Fibroblast of gingiva (primary cell): ENCODE data around the gene SPATS2.
A peak's percentile ranks its signal among the peaks of the same experiment; 100 is the strongest.
"Not testable (repeated sequence)": the region's sequence is repeated elsewhere in the genome, so short reads cannot be mapped to it uniquely, and the experiment has no call there.

ENCODE experiments used
- DNase-seq: peaks from one replicate; pipeline ENCODE4 v3.0.0-alpha.2; 2011; ENCODE audit warnings: low read depth

The SPATS2 gene

DNA sequence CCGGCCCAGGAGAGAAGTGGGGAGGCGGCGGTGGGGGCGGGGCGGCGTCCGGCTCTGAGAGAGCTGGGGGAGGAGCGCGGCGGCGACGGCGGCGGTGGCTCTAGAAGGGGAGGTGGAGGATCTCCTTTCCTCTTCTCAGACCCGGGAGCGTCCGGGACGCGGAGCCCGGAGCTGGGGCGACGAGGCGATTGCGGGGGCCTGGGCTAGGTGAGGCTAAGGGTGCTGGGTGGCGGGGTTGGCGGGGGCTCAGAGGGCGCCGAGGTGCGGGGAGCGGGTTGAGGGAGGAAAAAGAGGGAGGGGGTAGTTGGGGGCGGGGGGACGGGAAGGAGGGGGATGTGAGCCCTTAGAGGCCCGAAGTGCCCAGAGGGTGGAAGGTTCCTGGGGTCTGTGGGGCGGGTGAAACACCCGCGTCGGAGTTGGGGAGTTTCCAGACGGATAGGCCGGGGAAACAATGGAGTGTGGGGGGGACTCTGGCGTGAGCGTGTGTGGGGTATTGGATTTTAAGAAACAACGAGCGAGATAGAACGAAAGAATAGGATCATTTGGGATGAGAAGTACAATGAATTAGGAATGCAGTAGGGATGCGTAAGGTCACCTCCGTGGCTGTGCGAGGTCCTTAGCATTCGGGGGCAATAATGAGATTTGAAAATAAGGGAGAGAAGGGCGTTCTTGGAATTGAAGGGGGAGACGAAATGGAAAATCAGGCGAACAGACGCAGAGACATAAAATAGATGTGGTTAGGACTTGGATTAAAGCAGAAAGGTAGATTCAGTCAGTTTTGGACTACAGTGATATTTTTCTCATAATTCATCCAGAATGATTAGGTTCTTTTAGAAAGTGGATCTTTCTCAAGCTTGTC, at the start of gene SPATS2:
Gene SPATS2 (plus strand): TSS at position 82 of the 859 bp plus-strand sequence. CDS start 93,551 bp downstream, outside the sequence.
- no peak for DNase-seq

DNA sequence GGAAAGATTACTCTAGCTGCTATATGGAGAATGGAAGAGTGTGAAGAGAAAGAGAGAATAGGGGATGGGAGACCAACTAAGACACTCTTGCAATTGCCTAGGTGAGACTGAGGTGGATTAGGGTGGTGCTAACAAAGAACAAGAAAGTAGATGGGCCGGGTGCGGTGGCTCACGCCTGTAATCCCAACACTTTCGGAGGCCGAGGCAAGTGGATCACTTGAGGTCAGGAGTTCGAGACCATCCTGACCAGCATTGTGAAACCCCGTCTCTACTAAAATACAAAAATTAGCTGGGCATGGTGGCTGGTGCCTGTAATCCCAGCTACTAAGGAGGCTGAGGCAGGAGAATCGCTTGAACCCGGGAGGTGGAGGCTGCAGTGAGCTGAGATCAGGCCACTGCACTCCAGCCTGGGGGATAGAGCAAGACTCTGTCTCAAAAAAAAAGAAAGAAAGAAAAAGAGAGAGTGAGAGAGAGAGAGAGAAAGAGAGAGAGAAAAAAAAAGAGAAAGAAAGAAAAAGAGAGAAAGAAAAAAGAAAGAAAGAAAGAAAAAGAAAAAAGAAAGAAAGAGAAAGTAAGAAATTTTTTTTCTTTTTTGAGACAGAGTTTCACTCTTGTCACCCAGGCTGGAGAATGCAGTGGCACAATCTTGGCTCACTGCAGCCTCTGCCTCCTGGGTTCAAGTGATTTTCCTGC, 46.7 kb upstream of the SPATS2 start:
- not testable (repeated sequence) for DNase-seq

DNA sequence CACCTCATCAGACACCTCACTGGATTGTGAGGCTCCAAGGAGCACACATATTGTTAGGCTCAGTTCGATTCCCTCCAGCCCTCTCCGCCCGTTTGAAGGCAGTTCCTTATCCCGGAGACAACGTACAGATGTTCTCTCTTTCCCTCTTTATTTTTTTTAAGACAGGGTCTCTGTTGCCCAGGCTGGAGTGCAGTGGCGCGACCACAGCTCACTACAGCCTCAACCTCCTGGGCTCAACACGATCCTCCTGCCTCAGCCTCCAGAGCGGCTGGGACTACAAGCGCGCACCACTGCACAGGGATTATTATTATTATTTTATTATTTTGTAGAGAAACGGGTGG, 44.9 kb upstream of the SPATS2 start:
- DNase-seq = no peak

DNA sequence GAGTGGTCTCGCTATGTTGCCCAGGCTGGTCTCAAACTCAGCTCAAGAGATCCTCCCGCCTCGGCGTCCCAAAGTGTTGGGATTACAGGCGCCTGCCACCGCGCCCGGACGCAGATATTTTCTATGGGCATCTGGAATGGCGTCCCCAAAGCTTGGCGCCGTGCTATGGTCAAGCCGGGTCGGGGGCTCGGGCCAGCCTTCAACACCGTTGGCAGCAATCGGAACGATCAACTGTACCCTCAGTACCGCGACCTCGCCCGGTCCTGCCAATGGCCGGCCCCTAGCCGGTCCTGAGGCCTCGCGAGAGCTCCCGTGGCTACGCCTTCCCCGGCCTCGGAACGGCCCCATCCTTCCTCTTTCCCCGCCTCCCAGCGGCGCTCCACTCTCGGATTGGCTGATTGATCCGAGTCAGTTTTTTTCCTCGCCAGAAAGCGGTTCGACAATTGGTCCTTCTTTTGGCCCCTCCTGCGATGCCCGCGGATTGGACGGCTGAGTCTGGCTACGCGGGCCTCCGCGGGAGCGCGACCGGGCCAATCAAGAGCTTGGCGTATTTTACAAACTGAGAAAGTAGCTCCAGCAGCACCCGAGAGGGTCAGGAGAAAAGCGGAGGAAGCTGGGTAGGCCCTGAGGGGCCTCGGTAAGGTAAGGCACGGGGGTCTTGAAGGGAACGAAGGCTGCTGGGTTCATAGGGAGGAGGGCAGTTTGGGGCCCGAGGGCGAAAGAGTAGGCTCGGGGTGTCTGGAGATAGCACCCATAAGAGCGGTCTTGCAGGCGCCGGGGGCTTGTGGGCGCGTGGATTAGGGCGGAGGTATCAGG, 44.3 kb upstream of the SPATS2 start, which contains the start of gene TROAP:
Gene TROAP (plus strand): TSS at position 548 of the 816 bp plus-strand sequence. CDS start 354 bp downstream, outside the sequence.
- peak; percentile 97 for DNase-seq

DNA sequence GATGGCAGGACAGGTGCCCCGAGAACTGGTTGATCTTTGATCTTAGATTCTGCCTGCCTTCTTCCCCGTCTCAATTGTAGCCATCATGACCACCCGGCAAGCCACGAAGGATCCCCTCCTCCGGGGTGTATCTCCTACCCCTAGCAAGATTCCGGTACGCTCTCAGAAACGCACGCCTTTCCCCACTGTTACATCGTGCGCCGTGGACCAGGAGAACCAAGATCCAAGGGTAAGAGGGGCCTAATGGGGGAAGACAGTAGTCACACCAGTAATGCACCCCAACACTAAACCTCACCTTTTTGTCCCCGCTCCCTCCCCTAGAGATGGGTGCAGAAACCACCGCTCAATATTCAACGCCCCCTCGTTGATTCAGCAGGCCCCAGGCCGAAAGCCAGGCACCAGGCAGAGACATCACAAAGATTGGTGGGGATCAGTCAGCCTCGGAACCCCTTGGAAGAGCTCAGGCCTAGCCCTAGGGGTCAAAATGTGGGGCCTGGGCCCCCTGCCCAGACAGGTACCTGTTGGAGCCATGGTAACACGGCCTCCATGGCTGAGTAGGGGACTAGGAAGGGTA, 43.7 kb upstream of the SPATS2 start:
- DNase-seq = no peak

DNA sequence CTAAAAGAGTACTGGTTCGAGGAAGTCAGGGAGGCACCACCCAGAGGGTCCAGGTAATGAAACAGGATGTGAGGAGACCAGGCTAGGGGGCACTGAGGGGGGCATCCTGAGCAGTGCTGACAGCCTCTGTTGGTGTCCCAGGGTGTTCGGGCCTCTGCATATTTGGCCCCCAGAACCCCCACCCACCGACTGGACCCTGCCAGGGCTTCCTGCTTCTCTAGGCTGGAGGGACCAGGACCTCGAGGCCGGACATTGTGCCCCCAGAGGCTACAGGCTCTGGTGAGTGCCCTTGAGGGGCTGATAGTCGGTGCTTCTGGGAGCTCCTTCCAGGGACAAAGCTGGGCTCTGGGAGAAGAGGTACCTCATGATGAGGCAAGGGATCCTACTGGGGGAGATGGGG, 41.7 kb upstream of the SPATS2 start:
- DNase-seq = no peak

DNA sequence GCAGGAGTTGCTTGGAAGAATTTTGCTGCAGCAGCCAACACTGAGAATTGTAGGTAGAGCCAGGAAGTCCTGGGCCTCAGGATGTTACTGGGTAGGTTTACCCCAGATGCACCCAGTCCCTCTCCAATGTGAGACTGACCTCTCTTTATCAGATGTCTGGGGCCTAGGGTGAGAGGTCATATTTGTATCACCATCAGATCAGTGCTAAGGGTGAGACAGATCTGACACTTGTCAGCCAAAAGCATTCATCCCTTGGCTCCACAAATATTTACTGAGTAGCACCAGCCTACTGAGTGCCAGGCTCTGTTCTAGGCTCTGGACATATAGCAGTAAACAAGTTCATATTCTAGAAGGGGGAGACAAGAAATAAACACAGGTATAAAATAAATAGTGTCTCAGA, 39.9 kb upstream of the SPATS2 start:
- no peak for DNase-seq

DNA sequence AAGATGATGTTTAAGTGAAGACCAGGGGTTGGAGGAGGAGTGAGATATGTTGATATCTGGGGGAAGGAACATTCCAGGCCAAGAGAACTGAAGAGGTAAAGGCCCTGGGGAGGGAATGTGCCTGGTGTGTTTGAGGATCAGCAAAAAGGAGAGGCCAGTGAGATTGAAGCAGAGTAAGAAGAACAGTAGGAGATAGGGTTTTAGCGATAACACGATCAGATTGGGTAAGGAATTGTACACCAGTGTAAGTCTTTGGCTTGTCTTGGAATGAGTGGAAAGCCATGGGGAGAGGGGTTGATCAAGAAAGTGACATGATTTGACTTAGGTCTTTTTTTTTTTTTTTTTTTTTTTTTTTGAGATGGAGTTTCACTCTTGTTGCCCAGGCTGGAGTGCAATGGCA, 39.4 kb upstream of the SPATS2 start:
- no peak for DNase-seq

DNA sequence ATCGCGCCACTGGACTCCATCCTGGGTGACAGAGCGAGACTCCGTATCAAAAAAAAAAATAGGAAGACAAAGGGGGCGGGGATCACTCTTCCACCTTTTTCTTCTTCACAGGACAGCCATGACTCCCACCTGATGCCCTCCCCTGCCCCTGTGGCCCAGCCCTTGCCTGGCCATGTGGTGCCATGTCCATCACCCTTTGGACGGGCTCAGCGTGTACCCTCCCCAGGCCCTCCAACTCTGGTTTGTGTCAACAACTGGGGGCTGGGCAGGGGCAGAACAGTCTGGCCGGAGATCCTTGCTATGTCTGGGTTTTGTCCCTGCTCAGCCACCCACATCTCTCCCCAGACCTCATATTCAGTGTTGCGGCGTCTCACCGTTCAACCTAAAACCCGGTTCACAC, 38.4 kb upstream of the SPATS2 start:
- no peak for DNase-seq

DNA sequence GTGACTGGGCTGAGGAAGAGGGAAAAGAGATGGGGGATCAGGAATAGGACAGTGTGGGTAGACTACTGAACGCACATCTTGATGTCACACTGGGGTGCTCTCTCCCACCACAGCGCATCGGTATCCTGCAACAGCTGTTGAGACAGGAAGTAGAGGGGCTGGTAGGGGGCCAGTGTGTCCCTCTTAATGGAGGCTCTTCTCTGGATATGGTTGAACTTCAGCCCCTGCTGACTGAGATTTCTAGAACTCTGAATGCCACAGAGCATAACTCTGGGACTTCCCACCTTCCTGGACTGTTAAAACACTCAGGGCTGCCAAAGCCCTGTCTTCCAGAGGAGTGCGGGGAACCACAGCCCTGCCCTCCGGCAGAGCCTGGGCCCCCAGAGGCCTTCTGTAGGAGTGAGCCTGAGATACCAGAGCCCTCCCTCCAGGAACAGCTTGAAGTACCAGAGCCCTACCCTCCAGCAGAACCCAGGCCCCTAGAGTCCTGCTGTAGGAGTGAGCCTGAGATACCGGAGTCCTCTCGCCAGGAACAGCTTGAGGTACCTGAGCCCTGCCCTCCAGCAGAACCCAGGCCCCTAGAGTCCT, 37.1 kb upstream of the SPATS2 start:
- no peak for DNase-seq

DNA sequence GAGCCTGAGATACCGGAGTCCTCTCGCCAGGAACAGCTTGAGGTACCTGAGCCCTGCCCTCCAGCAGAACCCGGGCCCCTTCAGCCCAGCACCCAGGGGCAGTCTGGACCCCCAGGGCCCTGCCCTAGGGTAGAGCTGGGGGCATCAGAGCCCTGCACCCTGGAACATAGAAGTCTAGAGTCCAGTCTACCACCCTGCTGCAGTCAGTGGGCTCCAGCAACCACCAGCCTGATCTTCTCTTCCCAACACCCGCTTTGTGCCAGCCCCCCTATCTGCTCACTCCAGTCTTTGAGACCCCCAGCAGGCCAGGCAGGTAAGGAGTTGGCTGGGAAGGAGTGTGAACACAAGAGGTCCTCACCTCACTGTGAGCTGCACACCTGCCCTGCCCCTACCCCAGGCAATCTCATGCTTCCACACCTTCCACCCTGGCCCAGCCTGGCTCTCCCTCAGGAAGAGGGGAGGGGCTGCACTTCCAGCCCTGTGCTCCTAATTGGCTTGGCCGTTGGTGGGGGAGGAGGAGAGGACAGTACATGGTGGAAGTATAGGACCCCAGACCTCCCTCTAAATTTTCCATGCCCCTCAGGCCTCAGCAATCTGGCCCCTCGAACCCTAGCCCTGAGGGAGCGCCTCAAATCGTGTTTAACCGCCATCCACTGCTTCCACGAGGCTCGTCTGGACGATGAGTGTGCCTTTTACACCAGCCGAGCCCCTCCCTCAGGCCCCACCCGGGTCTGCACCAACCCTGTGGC, 36.5 kb upstream of the SPATS2 start:
- no peak for DNase-seq

DNA sequence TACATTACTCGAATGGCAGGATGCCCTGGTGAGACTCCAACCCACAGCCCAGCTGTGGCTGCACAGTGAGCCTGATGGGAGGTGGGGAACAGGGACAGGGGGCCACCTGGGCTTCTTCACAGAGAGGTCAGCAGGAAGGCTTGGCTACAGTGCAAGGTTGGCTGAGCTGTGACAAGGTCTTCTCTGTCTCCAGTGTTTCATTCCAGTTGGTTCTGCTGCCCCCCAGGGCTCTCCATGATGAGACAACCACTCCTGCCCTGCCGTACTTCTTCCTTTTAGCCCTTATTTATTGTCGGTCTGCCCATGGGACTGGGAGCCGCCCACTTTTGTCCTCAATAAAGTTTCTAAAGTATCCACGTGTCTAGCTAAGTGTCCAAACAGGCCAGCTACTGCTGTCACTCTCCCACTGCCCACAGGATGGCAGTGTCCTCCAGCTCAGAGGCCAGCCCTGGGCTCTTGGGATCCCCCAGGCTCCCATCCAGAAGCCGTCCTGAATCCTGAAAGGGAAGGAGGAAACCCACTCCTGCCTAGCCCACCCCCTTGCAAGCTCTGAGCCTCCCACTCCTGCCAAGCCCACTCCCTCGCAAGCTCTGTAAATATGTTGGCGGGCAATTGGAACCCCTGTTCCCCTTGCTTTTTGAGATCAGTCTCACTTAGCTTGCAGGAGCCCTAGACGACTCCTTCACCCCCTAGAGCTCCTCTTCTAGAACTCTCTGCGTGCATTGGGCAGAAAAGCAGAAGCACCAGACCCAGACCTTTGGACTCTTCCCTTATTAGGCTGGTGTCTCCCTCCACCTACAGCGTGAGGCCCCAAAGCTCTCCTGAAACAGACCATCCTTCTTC, 35.7 kb upstream of the SPATS2 start:
- DNase-seq = peak; percentile 70

DNA sequence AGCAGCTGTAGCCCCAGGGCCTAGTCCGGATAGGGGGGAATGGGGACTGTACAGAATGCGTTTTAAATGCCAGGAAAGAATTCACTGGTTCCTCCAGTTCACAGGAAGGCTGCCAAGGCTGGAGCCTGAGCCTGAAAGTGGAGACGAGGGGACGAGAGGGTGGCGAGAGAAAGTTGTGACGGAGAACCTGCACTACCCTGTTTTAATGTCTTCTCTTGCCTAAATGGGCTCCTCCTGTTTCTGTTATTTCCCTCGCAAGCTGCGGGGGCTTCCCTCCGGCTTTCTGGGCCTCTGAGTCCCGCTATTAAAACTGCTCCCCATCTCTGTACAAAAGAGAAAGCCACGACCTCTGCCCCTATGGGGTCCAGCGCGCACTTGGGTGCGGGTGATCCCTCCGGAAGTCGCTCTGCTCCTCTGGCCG, 34.8 kb upstream of the SPATS2 start:
- no peak for DNase-seq

DNA sequence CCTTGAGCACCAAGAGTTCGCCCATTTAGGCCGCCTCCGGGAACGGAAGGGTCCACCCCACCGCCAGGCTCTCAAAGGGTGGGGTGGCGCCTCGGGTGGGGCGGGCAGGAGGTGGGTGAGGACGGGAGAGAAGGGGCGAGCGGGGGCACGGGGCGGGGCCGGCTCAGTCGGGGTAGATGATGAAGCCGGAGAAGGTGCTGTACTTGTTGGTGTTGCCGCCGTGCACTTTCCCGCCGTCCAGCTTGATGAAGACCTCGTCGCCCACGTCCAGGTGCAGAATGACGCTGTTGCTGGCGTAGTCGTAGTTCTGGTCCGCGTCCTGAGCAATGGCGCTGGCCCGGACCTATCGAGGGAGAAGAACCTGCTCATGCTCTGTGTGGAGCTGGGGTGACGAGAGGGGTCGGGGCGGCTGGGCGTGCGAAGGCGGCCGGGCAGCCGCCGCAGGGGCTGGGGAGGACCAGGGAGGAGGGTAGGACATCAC, 34.3 kb upstream of the SPATS2 start:
- no peak for DNase-seq

DNA sequence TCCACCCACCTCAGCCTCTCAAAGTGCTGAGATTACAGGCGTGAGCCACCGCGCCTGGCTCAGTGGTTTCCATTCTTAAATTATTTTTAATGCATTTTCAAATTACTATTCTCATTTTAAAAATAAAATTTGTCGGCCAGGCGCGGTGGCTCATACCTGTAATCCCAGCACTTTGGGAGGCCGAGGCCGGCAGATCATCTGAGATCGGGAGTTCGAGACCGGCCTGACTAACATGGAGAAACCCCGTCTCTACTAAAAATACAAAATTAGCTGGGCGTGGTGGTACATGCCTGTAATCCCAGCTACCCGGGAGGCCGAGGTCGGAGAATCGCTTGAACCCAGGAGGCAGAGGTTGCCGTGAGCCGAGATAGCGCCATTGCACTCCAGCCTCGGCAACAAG, 33.5 kb upstream of the SPATS2 start:
- DNase-seq = not testable (repeated sequence)

DNA sequence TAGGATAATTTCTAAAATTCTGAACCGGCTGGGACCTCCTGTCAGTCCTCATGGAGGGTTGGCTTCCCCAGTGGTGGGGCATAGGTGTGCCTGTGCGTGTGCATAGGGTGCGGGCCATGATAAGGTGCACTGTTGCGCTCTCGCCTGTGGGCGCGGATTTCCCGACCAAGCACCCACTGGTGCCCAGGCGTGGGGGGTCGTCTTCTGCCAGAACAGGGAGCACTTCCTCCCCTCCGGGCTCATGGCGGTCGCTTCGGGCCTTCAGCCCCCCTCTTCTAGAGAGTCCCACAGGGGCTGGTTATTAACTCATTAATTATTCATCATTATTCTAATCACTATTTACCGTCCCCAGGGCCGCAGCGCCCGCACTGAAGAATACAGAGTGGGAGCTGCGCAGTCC, 33.0 kb upstream of the SPATS2 start:
- DNase-seq = no peak

DNA sequence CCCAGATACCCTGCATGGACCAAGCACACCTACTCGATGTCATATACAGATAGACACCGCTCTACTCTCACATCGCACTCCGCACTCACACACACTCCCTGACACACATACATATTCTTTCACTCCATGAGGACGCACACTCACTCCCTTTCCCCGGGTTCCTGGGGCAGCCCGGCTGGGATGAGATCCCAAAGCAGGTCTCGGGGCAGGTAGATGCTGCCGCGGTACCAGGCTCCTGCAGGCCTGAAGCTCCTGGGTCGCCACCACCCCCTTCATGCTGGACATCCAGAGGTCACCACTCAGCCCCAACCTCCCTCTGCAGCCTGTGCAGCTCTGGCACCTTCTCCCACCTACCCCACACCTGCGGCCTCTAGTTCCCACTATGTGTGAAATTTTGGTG, 32.6 kb upstream of the SPATS2 start:
- DNase-seq = no peak

DNA sequence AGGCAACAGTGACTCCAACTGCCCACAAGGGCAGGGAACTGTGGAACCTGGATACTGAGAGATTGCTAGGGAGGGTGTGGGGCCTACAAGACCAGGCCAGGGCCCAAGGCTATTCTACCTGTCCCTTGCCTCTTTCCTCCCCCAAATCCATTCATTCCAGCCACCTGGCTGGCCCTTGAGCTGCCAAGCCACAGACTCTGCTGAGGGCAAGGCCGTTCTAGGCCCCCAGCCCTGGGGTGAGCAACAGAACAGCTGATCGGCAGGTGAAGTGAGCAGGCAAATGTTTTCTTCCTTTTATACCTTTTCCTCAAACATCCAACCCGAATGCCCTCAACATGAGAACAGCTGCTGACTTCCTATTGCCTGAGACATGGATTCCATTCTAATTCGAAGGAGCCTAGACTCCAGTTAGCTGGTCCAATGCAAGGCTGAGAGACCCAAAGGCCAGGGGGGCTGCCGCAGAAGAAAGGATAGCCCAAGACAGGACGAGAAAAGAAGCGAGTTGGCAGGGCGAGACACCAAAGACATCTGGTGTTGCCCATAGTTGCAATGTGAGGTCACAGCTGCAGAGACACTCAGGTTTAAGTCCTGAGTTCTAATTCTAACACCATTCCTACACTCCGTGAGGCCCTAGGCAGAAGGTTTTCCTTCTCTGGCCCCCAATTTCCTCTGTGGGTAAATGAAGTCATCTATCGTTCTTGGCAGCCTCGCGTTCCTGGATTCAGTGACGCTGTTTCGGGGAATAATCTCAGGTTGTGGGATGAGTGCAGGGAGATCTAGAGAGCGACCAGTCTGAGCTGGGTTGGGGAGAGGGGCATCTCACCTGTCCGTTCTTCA, 31.9 kb upstream of the SPATS2 start:
- no peak for DNase-seq
